ENCODE measurements around the gene NASP. TPM values are rescaled to one million over a fixed set of nuclear protein-coding genes. Genes with fewer than 3 reads are reported as not detected.
"Not testable (repeated sequence)": the region's sequence is repeated elsewhere in the genome, so short reads cannot be mapped to it uniquely, and the experiment has no call there.

Gene NASP
- total RNA-seq, 4 donors from 2014 or later = 51.4 to 60.6 (median 53.5) TPM

GRCh38 chr1:45594412-45594811, 10.6 kb downstream of the NASP start:
- Histone ChIP-seq H3K27me3 (no peaks in the 10 kb centered on the region), H3K4me1 (peaks cover 0 to 12% (median 9%) of the 10 kb centered on the region in 4 donors), H3K27ac (replicated peaks in 1 of 4) (no peak overlapping the region), H3K36me3 (peaks cover 13 to 50% (median 32%) of the 10 kb centered on the region in 4 donors), H3K9me3 (no peaks in the 10 kb centered on the region), H3K4me3 (no peak overlapping the region)
- no peak for TF ChIP-seq POLR2A (IDR thresholded peaks at IDR 0.05; ENCODE audit: low read depth)
- no peak for TF ChIP-seq EP300 (IDR thresholded peaks at IDR 0.05)
- no peak for TF ChIP-seq POLR2AphosphoS5 (IDR thresholded peaks at IDR 0.05)
- TF ChIP-seq CTCF (IDR thresholded peaks at IDR 0.05) = no peak
- DNase-seq (ENCODE audit: extremely low spot score) = no peak
- intact Hi-C loops (cut with DNase I) = no loop called here
- 92% methylated on average over 4 of the region's 4 CpGs for WGBS

- H3K9me3 ChIP-seq; H3K27me3 ChIP-seq; intact Hi-C loops (cut with DNase I); H3K4me1 ChIP-seq; DNase-seq (ENCODE audit: extremely low spot score); H3K27ac ChIP-seq (replicated peaks in 1 of 4); H3K4me3 ChIP-seq: not testable (repeated sequence)
- WGBS = 94% methylated on average over 8 of the region's 8 CpGs
- H3K36me3 ChIP-seq = peaks cover 13 to 43% (median 30%) of the 10 kb centered on the region in 4 donors
Observed at GRCh38 chr1:45596765-45597164, 12.9 kb downstream of the NASP start.

- intact Hi-C loops (cut with DNase I) = no loop called here
- H3K4me3 ChIP-seq = no peak overlapping the region
- H3K9me3 ChIP-seq = no peaks in the 10 kb centered on the region
- 82% methylated on average over 2 of the region's 2 CpGs for WGBS
- no peak for DNase-seq (ENCODE audit: extremely low spot score)
- H3K36me3 ChIP-seq = peaks cover 5 to 57% (median 34%) of the 10 kb centered on the region in 4 donors
- H3K4me1 ChIP-seq = peaks cover 0 to 14% (median 11%) of the 10 kb centered on the region in 4 donors
- no peaks in the 10 kb centered on the region for H3K27me3 ChIP-seq
- H3K27ac ChIP-seq (replicated peaks in 1 of 4) = no peak overlapping the region
- TF ChIP-seq EP300 (IDR thresholded peaks at IDR 0.05) (no peak), POLR2AphosphoS5 (IDR thresholded peaks at IDR 0.05) (no peak), POLR2A (IDR thresholded peaks at IDR 0.05; ENCODE audit: low read depth) (no peak)
Observed at GRCh38 chr1:45604239-45604638, 20.4 kb downstream of the NASP start.

- 82% methylated on average over 6 of the region's 6 CpGs for WGBS
- no peaks in the 10 kb centered on the region for H3K27me3 ChIP-seq
- intact Hi-C loops (cut with DNase I) = no loop called here
- no peak overlapping the region for H3K4me3 ChIP-seq
- H3K36me3 ChIP-seq = peaks cover 10 to 77% (median 45%) of the 10 kb centered on the region in 4 donors
- no peaks in the 10 kb centered on the region for H3K9me3 ChIP-seq
- H3K27ac ChIP-seq (replicated peaks in 1 of 4) = peak overlapping the region in 1 of 4 donors; percentile 47
- TF ChIP-seq EP300 (IDR thresholded peaks at IDR 0.05) = no peak
- no peak for TF ChIP-seq POLR2AphosphoS5 (IDR thresholded peaks at IDR 0.05)
- TF ChIP-seq CTCF (IDR thresholded peaks at IDR 0.05) = no peak
- no peak for TF ChIP-seq POLR2A (IDR thresholded peaks at IDR 0.05; ENCODE audit: low read depth)
- DNase-seq (ENCODE audit: extremely low spot score) = no peak
- H3K4me1 ChIP-seq = peaks cover 0 to 14% (median 11%) of the 10 kb centered on the region in 4 donors
Observed at GRCh38 chr1:45607404-45608074, 23.7 kb downstream of the NASP start.

GRCh38 chr1:45608175-45609156, 24.6 kb downstream of the NASP start:
- intact Hi-C loops (cut with DNase I) = no loop called here
- Histone ChIP-seq H3K9me3 (no peaks in the 10 kb centered on the region), H3K36me3 (peaks cover 10 to 76% (median 50%) of the 10 kb centered on the region in 4 donors), H3K4me1 (peaks cover 0 to 14% (median 11%) of the 10 kb centered on the region in 4 donors), H3K27me3 (no peaks in the 10 kb centered on the region), H3K4me3 (no peak overlapping the region), H3K27ac (replicated peaks in 1 of 4) (peak overlapping the region in 1 of 4 donors; percentile 47)
- TF ChIP-seq POLR2A (IDR thresholded peaks at IDR 0.05; ENCODE audit: low read depth) = no peak
- TF ChIP-seq CTCF (IDR thresholded peaks at IDR 0.05) = no peak
- TF ChIP-seq POLR2AphosphoS5 (IDR thresholded peaks at IDR 0.05) = no peak
- TF ChIP-seq EP300 (IDR thresholded peaks at IDR 0.05) = no peak
- DNase-seq (ENCODE audit: extremely low spot score) = no peak
- 75% methylated on average over 5 of the region's 5 CpGs for WGBS

All from esophagus muscularis mucosa (tissue), 4 donors.